DMS53 (cell line): Measurements from ENCODE around the gene HLA-DMB.
A peak's percentile ranks its signal among the peaks of the same experiment; 100 is the strongest.

ENCODE experiments used
- DNase-seq: peaks from one replicate; lab custom pipeline; 2025; lab: John Stamatoyannopoulos, UW

Gene HLA-DMB

DNA sequence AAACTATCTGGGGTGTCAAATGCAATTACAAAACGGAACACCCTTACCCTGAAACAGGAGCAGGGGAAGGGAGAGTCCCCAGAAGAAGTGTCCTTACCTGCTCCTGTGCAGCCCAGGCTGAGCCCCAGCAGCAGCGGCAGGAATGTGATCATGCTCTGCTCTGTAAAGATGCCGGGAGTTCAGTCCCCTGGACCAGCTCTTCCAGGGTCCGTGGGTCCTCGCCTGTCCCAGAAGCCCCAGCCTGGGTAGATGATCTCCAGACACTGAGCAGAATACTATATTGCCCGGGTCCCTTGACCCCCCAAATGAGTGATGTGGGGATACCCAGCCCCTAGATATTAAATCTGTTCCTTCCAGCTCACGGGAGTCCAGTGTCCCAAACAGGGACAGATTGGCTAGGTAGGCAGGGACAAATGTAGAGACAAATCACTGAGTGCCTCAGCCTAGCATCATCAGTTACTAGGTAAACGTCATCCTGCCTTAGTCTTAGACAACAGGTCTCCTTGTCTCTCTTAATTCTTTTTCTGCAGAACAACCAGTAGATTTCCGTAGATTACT lies at the start of gene HLA-DMB:
Gene HLA-DMB, minus strand, starts transcription at position 373 of the 558 bp plus-strand sequence. Its CDS starts 221 bp downstream, at position 152.
- DNase-seq: peak; percentile 90

DNA sequence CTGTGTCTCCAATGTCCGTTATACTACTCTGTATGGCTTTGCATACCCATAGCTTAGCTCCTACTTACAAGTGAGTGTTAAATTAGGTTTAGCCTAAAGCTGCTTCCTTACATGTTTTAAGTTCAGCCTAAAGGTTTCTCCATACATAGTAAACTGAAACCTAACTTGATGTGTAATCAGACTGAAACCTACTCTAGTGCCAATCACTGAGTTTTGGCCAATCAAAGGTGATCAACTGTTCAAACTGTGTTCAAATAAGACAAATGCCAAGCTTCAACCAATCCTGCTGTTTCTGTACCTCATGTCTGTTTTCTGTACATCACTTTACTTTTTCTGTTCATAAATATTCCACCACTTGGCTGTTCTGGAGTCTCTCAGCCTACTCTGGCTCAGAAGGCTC lies 48.5 kb upstream of the HLA-DMB start:
- DNase-seq: no peak

- DNase-seq: peak; percentile 97
These were observed 44.0 kb upstream of the HLA-DMB start for GRCh38 chr6:32984622-32985389.

DNA sequence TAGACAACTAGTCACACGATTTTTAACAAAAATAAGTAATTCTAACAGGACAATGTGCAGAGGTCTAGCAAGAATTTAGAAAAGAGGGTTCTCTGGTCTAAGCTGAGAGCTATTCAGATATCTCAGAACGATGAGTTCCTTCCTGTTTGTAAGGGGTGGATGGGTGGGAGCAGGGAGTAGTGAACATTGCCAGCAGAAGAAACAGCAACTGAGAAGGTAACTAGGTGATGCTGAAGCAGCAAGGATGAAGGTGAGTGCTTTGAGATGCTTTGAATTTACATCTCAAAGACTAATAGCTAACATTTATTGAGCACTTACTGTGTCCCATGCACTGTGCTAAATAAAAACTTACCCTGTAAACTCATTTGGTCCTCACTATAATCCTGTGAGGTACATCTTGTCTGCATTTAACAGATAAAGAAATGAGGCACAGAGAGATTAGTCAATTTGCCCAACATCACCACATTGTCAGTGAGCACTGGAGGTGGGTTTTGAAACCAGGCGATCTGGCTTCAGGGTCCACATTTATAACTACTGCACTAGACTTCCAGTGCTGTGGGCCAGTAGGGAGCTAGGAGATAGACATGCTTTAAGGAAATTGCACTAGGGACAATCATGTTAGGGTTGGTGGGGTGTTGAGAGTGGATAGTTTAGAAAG lies 43.3 kb upstream of the HLA-DMB start:
- peak; percentile 37 for DNase-seq

- peak; percentile 24 for DNase-seq
These were observed 42.6 kb upstream of the HLA-DMB start for GRCh38 chr6:32983493-32983848.

DNA sequence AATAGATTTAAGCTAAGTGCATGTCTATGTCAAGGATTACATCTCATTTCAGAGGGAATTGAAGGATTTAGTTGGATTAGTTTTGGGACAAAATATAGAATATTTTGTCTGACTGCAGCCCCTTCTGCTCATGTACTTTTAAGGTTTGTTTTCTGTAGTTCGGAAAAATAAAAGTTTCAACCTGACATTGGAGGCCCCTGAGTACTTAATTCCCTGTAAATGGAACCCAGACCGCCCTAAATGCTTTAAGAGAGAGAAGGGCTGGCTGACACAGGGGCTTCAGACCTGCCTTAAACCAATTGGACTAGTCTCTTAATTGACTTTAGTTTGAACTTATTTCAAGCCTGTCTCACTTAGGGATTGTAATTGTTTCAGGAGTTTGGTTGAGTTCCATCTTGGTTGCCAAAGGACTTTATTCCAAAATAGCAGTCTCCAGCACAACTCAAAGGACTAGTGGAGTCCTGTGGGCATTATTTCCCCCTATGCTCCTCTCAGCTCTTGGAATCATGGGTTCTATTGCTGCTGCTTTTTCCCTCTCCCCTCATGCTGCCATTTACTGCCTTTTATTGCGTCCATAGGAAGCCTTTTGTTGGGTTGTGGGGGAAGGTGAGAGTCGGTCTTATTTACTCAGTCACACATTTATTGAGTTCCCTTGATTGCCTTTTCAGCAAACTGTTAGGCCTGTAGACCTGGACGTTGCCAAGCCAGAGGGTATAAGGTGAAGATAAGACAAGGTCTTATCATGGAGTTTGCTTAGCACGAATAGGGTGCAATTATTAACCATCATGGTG lies 42.1 kb upstream of the HLA-DMB start:
- DNase-seq: peak; percentile 41

GRCh38 chr6:32982084-32982701 lies 41.4 kb upstream of the HLA-DMB start:
- DNase-seq: peak; percentile 91

- DNase-seq: peak; percentile 50
These were observed 39.7 kb upstream of the HLA-DMB start for GRCh38 chr6:32980488-32981038.

DNA sequence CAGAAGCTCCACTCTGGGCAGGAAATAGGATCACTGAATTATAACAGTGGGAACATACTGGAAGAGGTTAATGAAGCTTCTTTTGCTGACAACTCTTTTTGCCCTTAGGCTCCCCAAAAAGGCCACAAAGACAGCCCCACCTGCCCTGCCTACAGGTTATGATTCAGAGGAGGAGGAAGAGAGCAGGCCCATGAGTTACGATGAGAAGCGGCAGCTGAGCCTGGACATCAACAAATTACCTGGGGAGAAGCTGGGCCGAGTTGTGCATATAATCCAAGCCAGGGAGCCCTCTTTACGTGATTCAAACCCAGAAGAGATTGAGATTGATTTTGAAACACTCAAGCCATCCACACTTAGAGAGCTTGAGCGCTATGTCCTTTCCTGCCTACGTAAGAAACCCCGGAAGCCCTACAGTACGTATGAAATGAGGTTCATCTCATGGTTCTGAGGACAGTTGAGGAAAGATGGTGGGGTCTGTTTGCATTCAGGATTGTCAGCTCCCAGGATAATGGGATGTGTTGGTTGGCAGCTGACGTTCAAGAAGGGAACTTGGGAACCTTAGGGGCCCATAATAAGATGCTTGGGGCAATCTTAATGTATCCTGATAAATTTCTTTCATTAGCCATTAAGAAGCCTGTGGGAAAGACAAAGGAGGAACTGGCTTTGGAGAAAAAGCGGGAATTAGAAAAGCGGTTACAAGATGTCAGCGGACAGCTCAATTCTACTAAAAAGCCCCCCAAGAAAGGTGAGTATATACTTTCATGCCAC lies 39.1 kb upstream of the HLA-DMB start:
- DNase-seq: peak; percentile 53

GRCh38 chr6:32977953-32978324 lies 37.1 kb upstream of the HLA-DMB start:
- no peak for DNase-seq

DNA sequence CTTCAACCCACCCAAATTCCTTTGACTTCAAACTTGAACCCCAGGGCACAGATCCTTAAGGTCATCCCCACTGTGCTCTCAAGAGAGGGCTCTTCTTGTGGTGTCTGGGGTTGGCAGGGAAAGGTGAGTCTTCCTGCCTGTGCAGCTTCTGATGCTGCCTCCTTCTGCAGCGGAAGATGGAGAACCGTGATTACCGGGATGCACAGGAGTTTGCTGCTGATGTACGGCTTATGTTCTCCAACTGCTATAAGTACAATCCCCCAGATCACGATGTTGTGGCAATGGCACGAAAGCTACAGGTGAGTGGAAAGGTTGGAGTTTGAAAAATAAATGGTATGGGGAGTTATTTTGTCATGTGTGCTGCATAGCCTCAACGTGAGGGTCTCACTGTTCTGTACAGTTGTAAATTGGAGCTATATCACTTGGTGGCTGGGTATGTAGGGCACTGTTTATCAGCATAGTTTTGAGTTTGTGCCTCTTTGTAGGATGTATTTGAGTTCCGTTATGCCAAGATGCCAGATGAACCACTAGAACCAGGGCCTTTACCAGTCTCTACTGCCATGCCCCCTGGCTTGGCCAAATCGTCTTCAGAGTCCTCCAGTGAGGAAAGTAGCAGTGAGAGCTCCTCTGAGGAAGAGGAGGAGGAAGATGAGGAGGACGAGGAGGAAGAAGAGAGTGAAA lies 36.6 kb upstream of the HLA-DMB start:
- no peak for DNase-seq

DNA sequence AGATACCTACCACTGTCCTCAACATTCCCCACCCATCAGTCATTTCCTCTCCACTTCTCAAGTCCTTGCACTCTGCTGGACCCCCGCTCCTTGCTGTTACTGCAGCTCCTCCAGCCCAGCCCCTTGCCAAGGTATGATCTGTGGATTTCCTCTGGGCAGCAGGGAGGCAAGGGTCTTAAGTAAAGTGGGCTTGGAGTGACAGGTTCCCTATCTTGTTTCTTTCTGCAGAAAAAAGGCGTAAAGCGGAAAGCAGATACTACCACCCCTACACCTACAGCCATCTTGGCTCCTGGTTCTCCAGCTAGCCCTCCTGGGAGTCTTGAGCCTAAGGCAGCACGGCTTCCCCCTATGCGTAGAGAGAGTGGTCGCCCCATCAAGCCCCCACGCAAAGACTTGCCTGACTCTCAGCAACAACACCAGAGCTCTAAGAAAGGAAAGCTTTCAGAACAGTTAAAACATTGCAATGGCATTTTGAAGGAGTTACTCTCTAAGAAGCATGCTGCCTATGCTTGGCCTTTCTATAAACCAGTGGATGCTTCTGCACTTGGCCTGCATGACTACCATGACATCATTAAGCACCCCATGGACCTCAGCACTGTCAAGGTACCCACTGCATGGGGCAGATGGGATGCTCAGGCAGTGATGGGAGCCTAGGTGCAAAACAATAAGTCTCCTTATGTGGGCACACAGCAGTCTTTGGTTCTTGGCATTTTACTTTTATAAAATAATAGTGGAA lies 35.7 kb upstream of the HLA-DMB start:
- DNase-seq: peak; percentile 29

- DNase-seq: peak; percentile 7
These were observed 35.1 kb upstream of the HLA-DMB start for GRCh38 chr6:32975886-32976285.

GRCh38 chr6:32974541-32975308 lies 33.9 kb upstream of the HLA-DMB start:
- DNase-seq: peak; percentile 28

GRCh38 chr6:32974016-32974333 lies 33.1 kb upstream of the HLA-DMB start:
- peak; percentile 62 for DNase-seq

GRCh38 chr6:32973144-32974015 lies 32.6 kb upstream of the HLA-DMB start:
- peak; percentile 77 for DNase-seq

DNA sequence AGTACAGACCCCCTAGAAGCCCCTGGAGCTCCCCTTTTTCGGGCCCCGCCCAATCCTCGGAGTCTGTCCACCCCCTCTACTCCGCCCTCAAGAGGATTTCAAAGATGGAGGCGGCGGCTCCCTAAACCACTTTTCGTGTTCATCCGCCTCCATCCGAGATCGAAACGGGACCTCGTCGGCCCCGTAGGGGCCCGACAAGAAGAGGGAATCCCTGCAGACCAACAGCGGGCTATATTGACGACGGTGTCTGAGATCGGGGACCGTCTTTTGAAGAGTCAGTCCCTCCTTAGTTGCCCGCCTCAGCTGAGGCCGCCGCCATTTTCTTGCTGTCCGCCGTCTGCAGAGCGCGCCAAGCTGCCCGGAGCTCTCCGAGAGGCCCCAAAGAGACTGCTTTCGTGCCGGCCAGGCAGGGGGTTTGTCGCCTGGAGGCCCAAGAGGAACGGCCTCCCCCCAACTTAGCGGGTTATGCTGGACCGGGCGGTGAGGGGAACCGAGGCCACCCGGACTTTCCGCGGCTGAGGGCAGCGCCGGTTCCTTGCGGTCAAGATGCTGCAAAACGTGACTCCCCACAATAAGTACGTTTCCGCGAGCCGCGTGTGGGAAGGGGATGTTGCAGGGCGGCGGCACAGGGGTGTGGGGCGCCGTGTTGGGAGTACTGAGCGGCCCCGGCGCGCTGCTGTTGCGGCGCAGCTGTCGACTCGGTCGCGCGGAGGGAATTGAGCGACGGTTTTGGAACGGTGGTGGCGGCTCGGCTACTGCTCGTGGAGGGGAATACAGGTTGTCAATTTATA lies 31.7 kb upstream of the HLA-DMB start:
- DNase-seq: peak; percentile 77
